GM12878 (cell line): ENCODE results near the gene MAGI1. TPM values are rescaled to one million over a fixed set of nuclear protein-coding genes. Genes with fewer than 3 reads are reported as not detected.

ENCODE experiments used
- ATAC-seq: fragments of 200-7000 bp; cut with Tn5 transposase; 3 replicates; pipeline ENCODE4 v1.9.1; 2020; ENCODE audit warnings: mild to moderate bottlenecking, moderate library complexity
- BruUV-seq: library from RNA; stranded (reverse); fragments of 400-500 nt; replicated peaks from 2 replicates; lab custom pipeline; 2021; lab: Mats Ljungman, UMichigan
- CTCF ChIA-PET: fragments of 300-600 bp; sonication (Branson Sonifier 250); formaldehyde crosslinking; extraction: SDS; loops from one replicate; lab custom pipeline; 2021; ENCODE audit warnings: inconsistent platforms; lab: Yijun Ruan, JAX
- POLR2A ChIA-PET: fragments of 350-600 bp; formaldehyde crosslinking; extraction: SDS; loops from one replicate; lab custom pipeline; 2021; ENCODE audit warnings: inconsistent platforms; lab: Charles Lee
- RAD21 ChIA-PET: fragments of 300-600 bp; sonication (Branson Sonifier 250); formaldehyde crosslinking; loops from one replicate; lab custom pipeline; 2023; ENCODE audit warnings: antibody characterized with exemption; ENCODE audit not compliant: unreplicated experiment; lab: Charles Lee
- SMC1A ChIA-PET: fragments of 300-600 bp; sonication (Branson Sonifier 250); formaldehyde crosslinking; loops from one replicate; lab custom pipeline; 2023; ENCODE audit not compliant: unreplicated experiment, uncharacterized antibody; lab: Charles Lee
- DNase-seq: peaks from one replicate; pipeline ENCODE4 v3.0.0-alpha.2; 2011; ENCODE audit warnings: low read depth, low spot score
- FAIRE-seq: peaks from 3 replicates; lab custom pipeline; 2011; peaks lifted over from hg19 to GRCh38; lab: Jason Lieb, UNC
- H2AFZ ChIP-seq: 2 replicates; pipeline ENCODE4 v1.6.0; 2011; ENCODE audit warnings: low read depth, low read length, control low read depth; ENCODE audit not compliant: control insufficient read depth
- H3K27ac ChIP-seq: 2 replicates; pipeline ENCODE4 v1.5.1; 2011; ENCODE audit warnings: control low read depth; ENCODE audit not compliant: control insufficient read depth, insufficient read depth
- H3K27me3 ChIP-seq, 2 experiments: replicated peaks in 1 of 2; 2 replicates each; pipeline versions ENCODE4 v1.6.0 to v1.6.1; 2011; ENCODE audit warnings: low read length in 1 of 2; ENCODE audit not compliant: control insufficient read depth in 2 of 2, insufficient read depth in 2 of 2
- H3K36me3 ChIP-seq, 2 experiments: 2 replicates each; pipeline ENCODE4 v1.5.1; 2011; ENCODE audit warnings: low read length in 1 of 2; ENCODE audit not compliant: control insufficient read depth in 2 of 2, insufficient read depth in 2 of 2
- H3K4me1 ChIP-seq: 2 replicates; pipeline ENCODE4 v1.6.1; 2011; ENCODE audit warnings: mild to moderate bottlenecking, low read length, moderate library complexity, mixed read lengths; ENCODE audit not compliant: control insufficient read depth, insufficient read depth
- H3K4me2 ChIP-seq: 2 replicates; pipeline ENCODE4 v1.6.0; 2011; ENCODE audit warnings: control low read depth; ENCODE audit not compliant: control insufficient read depth, insufficient read depth
- H3K4me3 ChIP-seq: fragments of 200-600 bp; sonication (generic); 2 replicates; pipeline ENCODE4 v1.5.1; 2016
- H3K79me2 ChIP-seq: 2 replicates; pipeline ENCODE4 v1.6.0; 2011; ENCODE audit warnings: low read length; ENCODE audit not compliant: control insufficient read depth, insufficient read depth
- H3K9ac ChIP-seq: 2 replicates; pipeline ENCODE4 v1.8.0; 2011; ENCODE audit warnings: low read length, control low read depth, mixed read lengths; ENCODE audit not compliant: control insufficient read depth, insufficient read depth
- H3K9me3 ChIP-seq: replicated peaks from 3 replicates; pipeline ENCODE4 v1.5.1; 2011; ENCODE audit warnings: mild to moderate bottlenecking, low read length; ENCODE audit not compliant: control insufficient read depth, insufficient read depth
- H4K20me1 ChIP-seq: 2 replicates; pipeline ENCODE4 v1.6.0; 2011; ENCODE audit not compliant: control insufficient read depth, insufficient read depth
- CREM ChIP-seq: IDR thresholded peaks from 2 replicates; pipeline ENCODE4 v1.6.1; 2014; ENCODE audit warnings: antibody characterized with exemption, low read depth
- E2F4 ChIP-seq: IDR thresholded peaks from 2 replicates; pipeline ENCODE4 v1.6.1; 2012; ENCODE audit warnings: low read depth, low read length, improper control_type of control experiment
- HCFC1 ChIP-seq: fragments of 150-350 bp; IDR thresholded peaks from 2 replicates; pipeline ENCODE4 v1.6.1; 2014; ENCODE audit warnings: low read length
- KDM1A ChIP-seq: fragments of 200-600 bp; sonication (generic); IDR thresholded peaks from 2 replicates; pipeline ENCODE4 v1.6.1; 2016; ENCODE audit warnings: borderline replicate concordance
- NFYA ChIP-seq: IDR thresholded peaks from 2 replicates; pipeline ENCODE4 v1.6.1; 2011; ENCODE audit warnings: low read depth, mild to moderate bottlenecking, low read length, improper control_type of control experiment, borderline replicate concordance
- NKRF ChIP-seq: fragments of 450-650 bp; conservative IDR thresholded peaks from 2 replicates; pipeline ENCODE4 v1.6.1; 2017; ENCODE audit warnings: mild to moderate bottlenecking, moderate library complexity
- NR2C1 ChIP-seq: fragments of 450-650 bp; IDR thresholded peaks from 2 replicates; pipeline ENCODE4 v1.6.1; 2017; ENCODE audit warnings: antibody characterized with exemption, mild to moderate bottlenecking, moderate library complexity
- NR2F1 ChIP-seq: fragments of 450-650 bp; conservative IDR thresholded peaks from 2 replicates; pipeline ENCODE4 v1.6.1; 2017; ENCODE audit warnings: mild to moderate bottlenecking
- POLR2A ChIP-seq: IDR thresholded peaks from 2 replicates; pipeline ENCODE4 v1.6.1; 2011; ENCODE audit warnings: low read depth, mild to moderate bottlenecking, low read length
- POU2F2 ChIP-seq: IDR thresholded peaks from 3 replicates; pipeline ENCODE4 v1.6.1; 2011; ENCODE audit warnings: low read depth, mild to moderate bottlenecking, low read length, borderline replicate concordance
- YBX1 ChIP-seq: fragments of 450-650 bp; IDR thresholded peaks from 2 replicates; pipeline ENCODE4 v1.6.1; 2016; ENCODE audit warnings: antibody characterized with exemption
- ZNF217 ChIP-seq: fragments of 450-650 bp; IDR thresholded peaks from 2 replicates; pipeline ENCODE4 v1.6.1; 2017; ENCODE audit warnings: antibody characterized with exemption, mild to moderate bottlenecking
- WGBS: methylation state at CpG from one replicate; pipeline ENCODE4 v1.1.6; 2016; ENCODE audit warnings: low lambda C conversion rate; ENCODE audit not compliant: insufficient replicate concordance, insufficient coverage; ENCODE audit errors: missing lambda C conversion rate; 5-methylcytosine and 5-hydroxymethylcytosine counted together
- in situ Hi-C: fragments of 300-500 bp; cut with MboI; formaldehyde crosslinking; loops from 9 replicates; pipeline ENCODE4 v1.14.3; 2018; ENCODE audit warnings: mixed read lengths
- intact Hi-C: fragments of 100-400 bp; cut with micrococcal nuclease; formaldehyde crosslinking; loops from one replicate; pipeline ENCODE4 v1.14.2; 2022; ENCODE audit not compliant: unreplicated experiment
- polyA plus RNA-seq, 11 experiments: library from polyadenylated mRNA; depleted of rRNA in 4 of 11; unstranded in 6 of 11; stranded (reverse) in 5 of 11; fragments of >200 nt; fragmentation: Nextera tagmentation in 4 of 11; fragmentation: Illumina TruSeq in 1 of 11; extraction: Ambion mirVana in 4 of 11; extraction: Trizol in 1 of 11; gene quantifications; 1 replicate in 1 of 11; 2 replicates in 10 of 11; pipeline versions ENCODE4 v1.2.1 to v1.2.3, GENCODE V29; 2011 to 2016; ENCODE audit warnings: inconsistent platforms in 2 of 11, missing spikeins in 2 of 11, low read depth in 1 of 11
- total RNA-seq, 4 experiments: library from RNA; depleted of rRNA in 3 of 4; stranded (reverse); fragments of >200 nt in 3 of 4; fragmentation: Illumina TruSeq in 1 of 4; extraction: Trizol in 1 of 4; gene quantifications; 2 replicates each; pipeline versions ENCODE4 v1.2.1 to v1.2.3, GENCODE V29; 2013 to 2021
- TF ChIP-seq, protein P1 (sequence below): fragments of 450-650 bp; IDR thresholded peaks from 2 replicates; pipeline ENCODE4 v1.6.1; 2018; ENCODE audit warnings: mild to moderate bottlenecking, low read depth, moderate library complexity; ENCODE audit not compliant: partially characterized antibody

The MAGI1 gene
- total and polyA plus RNA-seq, 10 of the 15 experiments (the other 5 are each of a cell fraction or from before 2014, with no cell fraction given) = 0.02 to 3.3 (median 0.29) TPM; not detected in 1

- TF ChIP-seq NKRF = no peak
- TF ChIP-seq CREM = no peak
These were observed 557.6 kb downstream of the MAGI1 start (continued) for GRCh38 chr3:65481085-65481484.

DNA sequence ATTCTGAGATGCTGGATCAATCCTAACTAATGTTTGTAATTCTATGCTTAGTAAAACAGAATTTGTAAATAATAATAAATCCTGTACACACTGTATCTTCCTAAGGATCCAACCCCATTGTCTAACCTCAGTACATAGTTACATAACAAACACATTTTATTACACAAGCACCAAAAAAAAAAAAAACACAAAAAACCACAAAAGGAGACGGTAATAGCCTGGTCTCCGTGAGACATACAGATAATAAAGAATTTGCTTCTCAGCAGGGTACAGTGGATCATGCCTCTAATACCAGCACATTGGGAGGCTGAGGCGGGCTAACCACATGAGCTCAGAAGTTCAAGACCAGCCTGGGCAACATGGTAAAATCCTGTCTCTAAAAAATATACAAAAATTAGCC lies 558.7 kb downstream of the MAGI1 start:
- CTCF ChIA-PET = no interaction called here
- no peak for FAIRE-seq

More for the DNA sequence above, 558.7 kb downstream of the MAGI1 start:
- Histone ChIP-seq H3K4me3 (no peak overlapping the region), H3K27ac (no peak overlapping the region), H3K27me3 (no peaks in the 10 kb centered on the region; a peak in 1 of 4 replicates), H3K4me2 (no peak overlapping the region), H3K79me2 (no peaks in the 10 kb centered on the region), H2AFZ (no peak overlapping the region), H3K4me1 (no peaks in the 10 kb centered on the region), H4K20me1 (no peaks in the 10 kb centered on the region), H3K9me3 (no peaks in the 10 kb centered on the region), H3K36me3 (no peaks in the 10 kb centered on the region), H3K9ac (no peak overlapping the region)
- ChIA-PET SMC1A (no interaction called here), RAD21 (no interaction called here), POLR2A (interaction anchor here (0.7 kb wide), 1 partner anchor 859 kb away, joined by 4 read pairs; no protein-coding TSS in a partner anchor)
- DNase-seq (no peak), ATAC-seq (no peak)
- no TSS peak for BruUV-seq
- TF ChIP-seq NR2C1 (no peak), POLR2A (no peak), NFYA (no peak), KDM1A (no peak), YBX1 (no peak), POU2F2 (no peak), ZNF217 (no peak), HCFC1 (no peak), NR2F1 (no peak), E2F4 (no peak)
- TF ChIP-seq, protein P1, sequence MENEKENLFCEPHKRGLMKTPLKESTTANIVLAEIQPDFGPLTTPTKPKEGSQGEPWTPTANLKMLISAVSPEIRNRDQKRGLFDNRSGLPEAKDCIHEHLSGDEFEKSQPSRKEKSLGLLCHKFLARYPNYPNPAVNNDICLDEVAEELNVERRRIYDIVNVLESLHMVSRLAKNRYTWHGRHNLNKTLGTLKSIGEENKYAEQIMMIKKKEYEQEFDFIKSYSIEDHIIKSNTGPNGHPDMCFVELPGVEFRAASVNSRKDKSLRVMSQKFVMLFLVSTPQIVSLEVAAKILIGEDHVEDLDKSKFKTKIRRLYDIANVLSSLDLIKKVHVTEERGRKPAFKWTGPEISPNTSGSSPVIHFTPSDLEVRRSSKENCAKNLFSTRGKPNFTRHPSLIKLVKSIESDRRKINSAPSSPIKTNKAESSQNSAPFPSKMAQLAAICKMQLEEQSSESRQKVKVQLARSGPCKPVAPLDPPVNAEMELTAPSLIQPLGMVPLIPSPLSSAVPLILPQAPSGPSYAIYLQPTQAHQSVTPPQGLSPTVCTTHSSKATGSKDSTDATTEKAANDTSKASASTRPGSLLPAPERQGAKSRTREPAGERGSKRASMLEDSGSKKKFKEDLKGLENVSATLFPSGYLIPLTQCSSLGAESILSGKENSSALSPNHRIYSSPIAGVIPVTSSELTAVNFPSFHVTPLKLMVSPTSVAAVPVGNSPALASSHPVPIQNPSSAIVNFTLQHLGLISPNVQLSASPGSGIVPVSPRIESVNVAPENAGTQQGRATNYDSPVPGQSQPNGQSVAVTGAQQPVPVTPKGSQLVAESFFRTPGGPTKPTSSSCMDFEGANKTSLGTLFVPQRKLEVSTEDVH = no peak
- in situ Hi-C loops = no loop called here
- intact Hi-C loops = no loop called here
- 58% methylated on average over 3 of the region's 3 CpGs for WGBS
